AG08396 (cell line): Measurements from ENCODE around the gene CCDC9B.

Source experiments
- DNase-seq: peaks from one replicate; pipeline ENCODE4 v3.0.0; 2012; ENCODE audit warnings: low spot score, mixed read lengths

The CCDC9B gene

DNA sequence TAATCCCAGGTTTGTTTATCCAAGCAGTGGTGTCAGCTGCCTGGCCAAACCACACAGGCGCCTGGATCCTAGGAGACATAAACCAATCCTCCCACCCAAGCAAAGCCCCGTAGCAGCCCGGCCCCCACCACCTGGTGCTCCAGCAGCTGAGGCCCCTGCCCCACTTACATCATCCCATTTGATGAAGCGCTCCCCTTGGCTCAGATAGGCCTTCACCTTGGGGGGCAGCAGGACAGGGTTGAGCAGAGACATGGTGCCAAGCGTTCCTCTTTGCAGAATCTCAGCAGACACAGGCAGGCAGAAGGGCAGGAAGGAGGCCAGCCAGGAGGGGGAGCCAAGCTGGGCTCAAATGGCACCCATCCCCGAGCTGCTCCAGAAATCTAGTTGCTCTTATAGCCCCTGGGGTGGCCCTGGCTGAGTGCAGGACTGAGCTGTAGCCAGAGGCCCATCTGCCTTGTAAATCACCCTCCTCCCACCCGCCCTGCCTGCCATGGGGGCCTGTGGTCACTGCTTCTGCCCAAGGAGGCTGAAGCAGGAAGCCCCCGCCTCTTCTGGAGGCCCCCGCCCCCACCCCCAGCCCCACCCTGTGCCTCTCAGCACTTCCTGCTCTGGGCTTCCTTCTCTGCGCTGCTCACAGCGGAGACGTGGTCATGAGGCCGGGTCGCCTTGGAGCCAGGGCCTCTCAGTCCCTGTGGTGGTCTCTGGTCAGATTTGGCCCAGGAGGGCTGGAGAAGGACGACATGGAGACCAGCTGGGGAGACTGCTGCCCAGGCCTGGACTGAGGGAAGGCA lies 33.1 kb downstream of the CCDC9B start, which contains the start of gene PLCB2:
Gene PLCB2 (minus strand): TSS at position 515 of the 791 bp plus-strand sequence. CDS start 263 bp downstream, at position 252.
- no peak for DNase-seq

DNA sequence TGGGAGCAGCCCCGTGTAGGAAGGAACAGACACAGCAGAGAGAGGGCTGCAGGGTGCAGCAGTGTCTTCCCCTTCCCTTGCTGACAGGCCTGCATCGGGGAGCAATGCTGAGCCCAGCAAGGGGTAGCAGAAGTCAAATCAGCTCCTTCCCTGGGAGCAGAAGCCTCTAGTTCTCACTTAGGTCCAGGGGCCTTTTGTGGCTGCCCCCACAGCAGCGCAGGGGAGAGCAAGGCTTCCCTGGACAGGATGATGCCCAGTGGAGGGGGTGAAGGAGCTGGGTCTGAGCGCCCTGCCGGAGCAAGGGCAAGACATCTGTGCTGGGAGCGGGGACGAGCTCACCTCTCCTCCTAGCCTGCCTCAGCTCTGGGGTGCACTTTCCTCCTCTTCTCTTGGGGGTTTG lies 33.8 kb downstream of the CCDC9B start:
- no peak for DNase-seq

DNA sequence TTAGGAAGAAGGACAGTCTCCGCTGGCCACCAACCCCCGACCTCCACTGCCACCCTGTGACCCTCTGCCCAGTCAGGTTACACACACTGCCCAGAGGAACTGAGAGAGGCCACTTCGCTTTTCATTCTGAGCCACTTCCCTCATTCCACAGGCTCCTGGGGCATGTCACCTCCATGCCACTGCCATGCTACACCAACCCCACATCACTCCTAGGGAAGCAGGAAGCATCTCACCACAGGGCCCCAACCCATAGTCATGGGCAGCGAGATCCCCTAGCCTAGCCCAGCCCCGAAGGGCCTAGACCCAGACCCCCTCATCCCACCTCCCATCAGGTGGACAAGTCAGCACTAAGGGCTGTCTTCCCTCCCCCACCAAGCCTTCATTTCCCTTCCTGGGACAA lies 34.4 kb downstream of the CCDC9B start:
- DNase-seq = no peak

DNA sequence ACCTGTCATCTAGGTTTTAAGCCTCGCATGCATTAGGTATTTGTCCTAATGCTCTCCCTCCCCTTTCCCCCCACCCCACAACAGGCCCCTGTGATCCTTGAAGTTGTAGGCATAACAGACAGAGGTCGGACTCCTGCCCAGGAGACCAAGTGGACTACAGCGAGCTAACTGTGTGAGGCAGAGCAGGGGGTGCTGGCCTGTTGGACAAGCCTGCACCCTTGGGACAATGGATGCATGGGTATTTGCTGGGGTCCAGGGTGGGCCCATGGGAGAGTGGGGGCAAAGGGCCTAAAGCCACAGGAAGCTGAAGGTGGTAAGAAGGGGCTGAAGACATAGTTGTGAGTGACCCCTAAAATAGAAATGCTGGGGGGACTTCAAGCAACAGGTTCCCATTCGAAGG lies 35.5 kb downstream of the CCDC9B start:
- DNase-seq = no peak

DNA sequence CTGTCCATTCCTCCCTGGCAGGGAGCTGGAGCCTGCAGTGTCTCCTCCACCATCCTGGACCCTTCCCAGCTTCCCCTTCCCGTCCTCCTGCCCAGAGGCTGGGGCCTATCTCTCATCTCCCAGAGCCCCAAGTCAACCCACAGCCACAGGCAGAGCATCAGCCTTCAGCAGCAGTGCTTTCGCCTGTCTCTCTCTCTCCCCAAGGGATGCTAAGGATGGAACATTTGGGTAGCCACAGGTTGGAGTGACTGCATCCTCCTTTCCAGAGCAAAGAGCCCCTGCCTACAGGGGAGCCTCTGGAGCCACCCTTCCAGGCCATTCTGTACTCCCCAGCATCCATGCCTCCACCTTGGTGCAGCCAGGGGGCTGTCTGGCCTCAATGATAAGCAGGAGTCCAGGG lies 37.2 kb downstream of the CCDC9B start:
- no peak for DNase-seq

DNA sequence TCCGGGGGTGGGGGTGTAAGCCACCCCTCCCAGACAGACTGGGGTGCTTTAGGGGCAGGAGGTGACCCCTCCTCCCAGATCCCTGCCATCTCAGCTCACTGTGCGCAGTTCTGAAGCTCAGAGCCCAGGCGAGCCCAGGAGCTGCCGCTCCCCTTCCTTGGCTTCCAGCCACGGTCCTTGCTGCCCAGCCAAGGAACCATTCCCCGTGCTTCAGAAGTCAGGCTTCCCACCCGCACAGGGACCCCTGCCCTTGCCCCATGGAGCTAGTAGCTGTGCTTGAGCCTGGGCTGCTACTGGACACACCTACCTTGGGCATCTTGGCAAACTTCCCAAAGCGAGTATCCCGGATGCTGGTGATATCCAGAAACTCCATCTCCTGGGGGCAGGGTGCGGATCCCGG lies 37.8 kb downstream of the CCDC9B start:
- no peak for DNase-seq

DNA sequence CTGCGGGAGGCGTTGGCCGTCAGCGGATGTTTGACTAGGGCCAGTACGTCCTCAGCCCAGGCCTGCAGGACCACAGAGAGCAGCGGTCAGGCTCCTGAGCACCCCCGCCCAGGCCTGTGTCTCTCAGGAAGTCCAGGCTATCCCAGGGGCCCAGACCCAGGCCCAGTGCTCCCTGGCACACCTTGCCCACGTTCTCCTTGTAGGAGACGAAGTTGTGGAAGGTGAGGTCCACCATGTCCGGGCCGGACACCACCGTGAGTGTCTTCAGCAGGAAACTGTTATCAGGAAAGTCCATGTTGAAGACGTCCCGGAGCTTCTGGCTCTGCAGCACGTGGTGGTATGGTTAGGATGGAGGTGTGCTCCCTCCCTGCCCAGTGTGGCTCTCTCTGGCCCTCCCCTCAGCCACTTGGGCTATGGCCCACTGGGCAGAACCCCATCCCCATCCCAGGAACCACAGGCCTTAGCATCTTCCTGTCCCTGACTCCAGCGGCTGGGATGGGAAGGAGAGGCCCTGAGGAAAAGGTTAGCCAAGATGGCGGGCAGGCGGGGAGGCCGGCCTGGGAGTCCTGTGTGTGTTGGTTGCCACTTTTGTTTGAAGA lies 38.4 kb downstream of the CCDC9B start:
- no peak for DNase-seq

DNA sequence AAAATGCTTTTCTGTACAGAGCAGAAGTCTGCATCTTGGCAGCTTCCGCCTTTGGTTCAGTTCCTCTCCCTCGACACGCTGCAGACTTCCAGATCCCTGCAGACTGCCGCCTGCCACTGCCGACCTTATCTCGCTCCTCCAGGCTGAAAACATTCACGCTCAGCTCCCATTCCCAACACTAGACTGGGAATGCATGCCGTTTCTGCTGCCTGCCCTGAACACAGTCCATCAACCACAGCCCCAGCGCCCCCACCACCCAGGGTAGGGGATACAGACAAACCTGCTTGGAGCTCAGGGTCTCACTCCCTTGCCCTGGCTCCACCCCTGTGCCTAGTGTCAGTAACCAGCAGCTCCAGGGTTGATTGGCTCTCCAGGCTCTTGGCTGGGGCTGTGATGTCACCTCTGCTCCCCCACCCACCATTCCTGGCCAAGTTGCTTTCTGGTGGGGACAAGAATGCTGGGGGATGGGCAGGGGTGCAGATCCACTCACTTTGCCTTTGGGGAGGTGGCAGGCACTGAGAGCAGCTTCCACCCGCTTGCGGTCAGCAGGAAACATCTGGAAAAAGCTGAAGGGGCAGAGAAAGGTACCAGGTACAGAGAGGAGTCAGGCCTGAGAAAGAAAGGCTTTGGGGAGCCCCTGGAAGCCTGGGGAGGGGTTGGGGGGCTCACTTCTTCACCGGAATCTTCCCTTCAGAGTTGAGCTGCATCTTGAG lies 39.1 kb downstream of the CCDC9B start:
- DNase-seq = no peak

DNA sequence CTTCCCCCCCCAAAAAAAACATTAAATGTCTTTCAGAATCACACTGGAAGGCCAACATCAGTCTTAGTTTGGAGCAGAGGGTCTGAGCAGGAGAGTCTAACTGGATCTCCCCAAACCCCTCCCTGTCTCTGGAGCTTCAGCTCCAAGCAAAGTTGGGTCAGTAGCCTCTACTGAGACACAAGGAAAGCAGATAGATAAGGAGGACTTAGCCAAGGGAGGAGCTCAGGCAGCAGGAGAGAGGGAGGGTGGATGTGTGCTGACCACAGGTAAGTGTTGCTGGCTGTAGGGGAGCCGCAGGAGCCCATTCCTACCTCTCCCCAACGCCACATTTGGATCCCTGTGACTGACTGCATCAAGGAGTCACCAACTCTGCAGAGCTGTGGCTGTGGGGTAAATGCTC lies 40.0 kb downstream of the CCDC9B start:
- DNase-seq = no peak

DNA sequence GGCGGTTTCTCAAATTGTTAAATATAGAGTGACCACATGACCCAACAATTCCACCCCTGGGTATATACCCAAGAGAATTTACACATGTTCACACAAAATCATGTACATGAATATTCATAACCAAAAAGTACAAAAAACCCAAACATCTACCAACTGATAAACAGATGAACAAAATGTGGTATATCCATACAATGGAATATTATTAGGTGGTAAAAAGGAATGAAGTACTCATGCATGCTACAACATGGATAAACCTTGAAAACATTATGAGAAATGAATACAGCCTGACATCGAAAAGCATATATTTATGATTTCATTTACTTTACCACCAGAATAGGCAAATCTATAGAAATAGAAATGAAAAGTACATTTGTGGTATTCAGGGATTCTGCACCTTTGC lies 40.4 kb downstream of the CCDC9B start:
- no peak for DNase-seq

DNA sequence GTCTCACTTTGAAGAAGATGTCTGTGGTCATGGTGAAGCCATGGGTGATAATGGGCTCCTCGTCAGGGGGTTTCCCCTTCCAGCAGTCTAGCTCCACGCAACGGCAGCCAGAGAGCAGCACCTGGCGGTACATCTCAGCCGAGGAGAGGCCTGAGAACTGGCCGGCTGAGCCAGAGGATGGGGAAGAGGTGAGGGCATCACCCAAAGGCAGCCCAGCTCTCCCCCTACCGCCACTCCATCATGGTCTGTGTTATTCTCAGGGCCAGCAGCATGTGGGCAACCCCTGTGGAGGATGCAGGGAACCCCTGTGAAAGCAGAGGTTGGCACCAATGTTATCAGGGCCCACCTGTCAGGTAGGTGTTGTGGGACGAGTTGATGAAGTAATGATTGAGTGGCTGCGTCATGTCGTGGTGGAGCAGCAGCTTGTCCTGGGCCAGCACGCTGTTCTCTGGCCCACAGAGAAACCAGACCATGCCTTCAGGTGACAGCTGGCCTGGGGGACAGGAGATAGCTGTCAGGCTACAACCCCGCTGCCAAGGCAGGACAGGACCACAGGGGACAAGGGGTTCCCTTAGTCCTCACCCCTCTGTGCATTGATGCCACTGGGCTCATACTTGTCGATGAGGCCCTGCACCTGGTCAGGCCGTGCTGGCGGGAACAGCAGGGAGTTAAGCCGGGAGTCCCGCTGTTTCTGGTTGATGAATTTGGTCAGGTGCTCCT lies 42.4 kb downstream of the CCDC9B start:
- DNase-seq = no peak

DNA sequence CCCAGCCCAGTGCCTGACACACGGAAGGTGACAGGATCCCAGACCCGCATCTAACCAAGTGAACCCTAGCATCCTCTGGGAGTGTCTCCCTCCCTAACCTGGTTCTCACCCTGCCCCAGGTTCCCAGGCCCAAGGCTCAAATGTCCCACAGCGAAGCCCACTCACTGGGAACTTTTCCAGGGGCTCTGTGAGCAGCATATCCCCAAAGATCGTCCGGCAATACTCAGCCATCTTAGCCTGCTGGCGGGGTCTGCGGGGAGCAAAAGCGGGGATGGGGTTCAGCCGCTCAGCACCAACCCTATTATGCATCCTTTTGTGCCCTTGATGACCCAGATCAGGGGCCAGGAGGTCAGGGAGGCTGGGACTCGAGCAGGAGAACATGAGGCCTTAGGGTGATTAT lies 43.4 kb downstream of the CCDC9B start:
- no peak for DNase-seq

DNA sequence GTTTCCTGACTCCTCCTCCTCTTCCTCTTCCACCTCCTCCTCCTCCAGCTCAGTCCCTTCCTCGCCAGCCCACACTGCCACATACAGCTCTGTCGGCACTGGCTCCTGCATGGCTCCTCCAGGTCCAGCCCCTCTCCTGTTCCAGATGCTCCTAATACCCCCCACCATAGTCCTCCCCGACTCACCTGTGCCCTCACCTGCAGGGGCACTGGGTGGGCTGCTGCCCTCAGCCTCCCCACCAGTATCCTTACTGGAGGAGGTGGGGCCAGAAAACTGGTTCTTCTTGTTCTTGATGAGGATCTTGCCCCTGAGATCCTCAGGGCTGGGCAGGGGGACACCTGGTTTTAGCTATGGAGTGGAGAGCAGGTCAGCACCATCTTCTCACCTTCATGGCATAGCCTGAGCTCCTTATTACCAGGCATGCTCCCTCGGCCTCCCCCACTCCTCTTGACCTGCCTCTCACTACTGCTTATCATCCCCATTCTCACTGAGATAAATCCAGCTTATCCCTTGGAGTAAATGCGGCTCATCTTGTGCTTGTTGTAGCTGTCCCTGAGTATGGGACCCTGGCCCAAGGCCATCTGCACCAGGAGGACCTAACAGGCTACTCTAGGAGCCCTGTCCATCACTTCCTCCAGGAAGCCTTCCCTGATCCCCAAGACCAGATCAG lies 44.0 kb downstream of the CCDC9B start:
- DNase-seq = no peak

DNA sequence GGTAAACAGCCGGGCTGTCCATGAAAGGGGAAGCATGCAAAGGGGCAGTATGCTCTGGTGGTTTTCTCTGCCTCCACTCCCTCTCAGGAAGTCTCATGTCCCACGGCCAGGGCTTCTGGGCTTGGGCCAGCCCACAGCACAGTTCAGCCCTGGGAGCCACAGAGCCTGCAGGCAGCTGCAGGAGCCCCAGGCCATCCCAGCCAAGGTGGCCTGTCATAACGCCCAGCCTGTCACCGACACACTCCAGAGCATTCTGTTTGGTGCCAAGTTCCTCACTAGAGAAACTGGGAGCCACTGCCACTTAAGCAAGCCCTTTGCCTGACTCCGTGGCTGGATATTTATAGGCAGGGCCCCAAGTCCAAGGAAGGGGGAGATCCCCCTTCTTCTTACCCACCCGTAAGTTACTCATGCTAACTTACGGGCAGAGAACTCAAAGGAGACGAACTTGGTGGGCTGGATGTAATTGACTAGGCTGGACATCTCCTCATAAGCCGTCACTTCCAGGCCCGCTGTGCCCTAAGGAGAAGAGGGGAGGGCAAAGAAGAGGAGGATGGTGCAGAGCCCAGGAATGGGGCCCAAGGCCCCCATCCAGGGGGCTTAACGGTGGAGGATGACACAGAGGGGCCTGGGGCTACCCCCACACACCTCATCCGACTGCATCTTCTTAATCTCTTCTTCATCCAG lies 44.7 kb downstream of the CCDC9B start:
- DNase-seq = no peak

DNA sequence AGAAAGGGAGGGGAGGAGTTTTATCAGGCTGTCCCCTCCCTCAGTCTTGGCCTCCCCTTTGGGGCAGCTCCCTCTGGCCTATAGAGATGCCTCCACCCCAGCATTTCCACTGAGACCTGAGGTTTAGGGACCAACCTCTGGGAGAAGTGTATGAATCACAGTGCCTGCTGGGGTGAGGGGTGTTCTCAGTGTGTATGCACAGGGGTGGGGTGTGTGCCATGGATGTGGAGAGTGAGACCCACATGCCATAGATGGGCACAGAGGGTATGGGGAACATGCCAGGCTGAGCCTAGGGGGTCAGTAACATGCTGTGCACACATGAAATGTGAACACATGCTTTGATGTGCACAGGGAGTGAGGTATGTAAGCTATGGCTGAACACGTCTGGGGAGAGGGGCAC lies 45.4 kb downstream of the CCDC9B start:
- no peak for DNase-seq

DNA sequence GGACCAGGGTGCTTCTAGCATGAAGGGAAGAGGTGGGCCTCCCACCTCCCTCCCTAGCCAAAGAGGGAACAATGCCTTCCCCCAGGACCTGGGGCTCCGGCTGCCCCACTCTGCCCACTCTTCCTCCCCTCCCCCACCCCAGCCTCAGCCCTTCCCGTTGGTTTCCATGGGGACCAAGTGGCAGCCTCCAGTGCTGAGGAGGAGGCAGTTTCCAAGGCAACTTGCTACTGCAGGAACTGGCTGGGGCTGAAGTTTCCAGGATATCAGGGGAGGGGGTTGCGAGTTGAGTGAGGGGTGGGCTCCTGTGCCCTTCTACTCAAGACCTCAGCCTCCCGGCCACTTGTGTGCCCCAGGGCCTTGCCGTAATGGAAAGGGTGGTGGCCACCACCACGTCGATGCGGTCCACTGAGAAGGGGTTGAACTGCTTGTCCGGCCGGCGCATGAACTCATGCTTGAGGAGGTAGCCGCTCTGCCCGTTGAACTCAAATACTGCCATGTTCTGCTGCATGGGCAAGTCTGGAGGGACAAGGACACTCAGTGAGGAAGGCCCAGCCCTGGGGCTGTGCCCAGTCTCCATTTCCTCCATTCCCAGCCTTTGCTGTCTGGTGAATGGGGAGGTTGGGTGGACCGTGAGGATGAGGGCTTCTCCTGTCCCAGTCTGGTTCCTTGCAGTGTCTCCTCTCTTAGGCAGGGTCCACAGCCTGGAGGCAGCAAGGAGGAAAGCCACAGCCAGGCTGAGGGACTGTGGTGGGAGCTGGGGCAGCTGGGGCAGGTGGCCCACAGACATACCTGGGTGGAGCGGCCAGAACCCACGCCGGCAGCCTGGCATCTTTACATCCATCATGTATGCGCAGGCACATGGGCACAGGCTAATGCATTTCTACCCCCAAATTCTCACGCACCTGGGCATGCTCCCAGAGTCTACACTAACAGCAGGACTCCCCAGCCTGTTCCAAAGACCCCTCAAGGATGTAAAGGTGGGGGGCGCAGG lies 46.5 kb downstream of the CCDC9B start:
- no peak for DNase-seq

DNA sequence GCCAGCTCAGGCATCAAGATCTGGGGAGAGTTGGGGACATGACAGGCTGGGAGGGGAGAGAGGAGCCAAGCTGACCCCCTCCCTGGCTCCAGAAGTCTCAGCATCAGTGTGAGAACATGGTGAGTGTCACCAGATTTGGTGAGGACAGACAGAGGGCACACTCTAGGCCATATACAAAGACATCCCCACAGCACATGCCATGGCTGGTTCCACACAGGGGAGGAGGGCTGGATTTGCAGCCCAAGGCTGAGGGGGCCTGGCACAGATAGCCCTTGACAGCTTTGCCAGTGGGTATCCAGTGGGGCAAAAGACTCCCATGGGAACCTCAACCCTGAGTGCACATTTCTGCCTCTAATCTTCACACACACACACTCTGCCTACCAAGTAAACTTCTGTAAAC lies 47.7 kb downstream of the CCDC9B start:
- no peak for DNase-seq

DNA sequence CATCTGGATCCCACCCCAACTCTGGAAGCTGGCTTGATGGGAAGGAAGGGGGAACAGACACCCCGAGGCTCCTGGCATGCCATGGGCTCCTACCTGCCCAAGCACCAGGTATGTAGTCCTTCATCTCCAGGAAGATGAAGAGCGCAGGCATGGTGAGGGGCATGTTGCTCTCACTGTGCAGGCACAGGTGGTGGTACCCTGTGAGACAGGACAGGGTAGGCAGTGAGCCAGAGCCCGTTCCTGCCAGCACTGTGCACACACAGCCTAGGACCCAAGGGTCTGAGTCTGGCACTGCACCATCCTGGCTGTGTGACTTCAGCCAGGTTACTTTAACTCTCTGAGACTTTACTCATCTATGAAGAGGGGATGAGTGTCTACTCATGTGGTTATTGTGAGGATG lies 48.5 kb downstream of the CCDC9B start:
- DNase-seq = no peak

DNA sequence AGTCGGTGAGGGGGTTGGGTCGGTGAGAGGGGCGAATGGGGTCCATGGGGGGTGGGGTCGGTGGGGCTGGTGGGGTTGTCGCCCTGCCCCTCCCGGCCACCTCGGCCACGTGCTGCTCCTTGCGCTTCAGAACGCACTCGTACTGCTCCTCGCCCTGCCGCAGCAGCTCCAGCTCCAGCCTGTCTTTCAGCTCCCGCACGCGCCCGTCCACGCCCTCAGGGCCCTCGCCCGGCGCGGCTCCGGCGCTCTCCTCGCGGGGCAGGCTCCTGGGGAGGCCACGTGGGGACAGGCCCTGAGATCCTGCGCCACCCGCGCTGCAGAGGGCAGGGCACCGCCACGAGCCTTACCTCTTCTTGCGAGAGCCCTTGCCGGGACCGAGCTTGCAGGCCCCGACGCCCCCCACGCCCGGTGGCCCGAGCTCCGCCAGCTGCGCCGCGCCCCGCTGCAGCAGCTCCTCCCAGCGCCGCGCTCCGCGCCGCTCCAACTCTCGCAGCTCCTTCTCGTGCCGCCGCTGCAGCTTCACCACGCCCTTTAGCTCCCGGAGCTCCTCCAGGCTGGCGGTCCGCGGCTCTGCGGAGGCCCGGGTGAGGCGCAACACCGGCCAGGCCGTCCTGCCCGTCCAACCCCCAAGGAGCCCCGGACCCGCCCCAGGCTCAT lies 49.7 kb downstream of the CCDC9B start:
- peak; percentile 86 for DNase-seq

DNA sequence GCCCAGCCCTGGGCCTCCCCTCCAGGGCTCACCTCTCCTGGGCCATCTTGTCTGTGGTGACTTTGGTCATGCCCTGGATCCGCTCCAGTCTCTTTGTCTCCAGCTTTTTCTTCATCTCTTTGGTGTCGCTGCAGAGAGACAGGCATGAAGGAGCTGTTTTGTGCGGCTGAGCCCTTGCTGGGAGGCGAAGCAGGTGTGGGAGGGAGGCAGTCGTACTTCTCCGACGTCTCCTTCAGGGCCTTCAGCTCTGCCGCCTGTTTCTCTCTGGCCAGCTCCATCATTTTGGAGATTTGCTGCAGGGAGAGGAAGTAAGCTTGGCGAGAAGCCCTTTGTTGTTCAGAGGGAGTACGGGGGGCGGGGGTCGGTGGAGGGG lies 50.2 kb downstream of the CCDC9B start:
- DNase-seq = no peak
